Fibroblast of mammary gland (primary cell): Measurements from ENCODE around the gene SDHA.
A peak's percentile ranks its signal among the peaks of the same experiment; 100 is the strongest.
"Not testable (repeated sequence)": the region's sequence is repeated elsewhere in the genome, so short reads cannot be mapped to it uniquely, and the experiment has no call there.

ENCODE experiments used
- DNase-seq: peaks from one replicate; pipeline ENCODE4 v3.0.0-alpha.2; 2010; ENCODE audit warnings: low read depth
- H3K4me3 ChIP-seq: 2 replicates; pipeline ENCODE4 v1.5.1; 2011; ENCODE audit warnings: low read depth, mild to moderate bottlenecking, low read length, moderate library complexity; ENCODE audit not compliant: control insufficient read depth
- TF ChIP-seq, protein P1 (sequence below): conservative IDR thresholded peaks from 2 replicates; pipeline ENCODE4 v1.5.1; 2011; ENCODE audit warnings: low read depth, low read length, inconsistent platforms; ENCODE audit not compliant: control insufficient read depth, insufficient read depth

Gene SDHA

GRCh38 chr5:208449-209114, 9.5 kb upstream of the SDHA start:
- no peak for DNase-seq
- TF ChIP-seq, protein P1, sequence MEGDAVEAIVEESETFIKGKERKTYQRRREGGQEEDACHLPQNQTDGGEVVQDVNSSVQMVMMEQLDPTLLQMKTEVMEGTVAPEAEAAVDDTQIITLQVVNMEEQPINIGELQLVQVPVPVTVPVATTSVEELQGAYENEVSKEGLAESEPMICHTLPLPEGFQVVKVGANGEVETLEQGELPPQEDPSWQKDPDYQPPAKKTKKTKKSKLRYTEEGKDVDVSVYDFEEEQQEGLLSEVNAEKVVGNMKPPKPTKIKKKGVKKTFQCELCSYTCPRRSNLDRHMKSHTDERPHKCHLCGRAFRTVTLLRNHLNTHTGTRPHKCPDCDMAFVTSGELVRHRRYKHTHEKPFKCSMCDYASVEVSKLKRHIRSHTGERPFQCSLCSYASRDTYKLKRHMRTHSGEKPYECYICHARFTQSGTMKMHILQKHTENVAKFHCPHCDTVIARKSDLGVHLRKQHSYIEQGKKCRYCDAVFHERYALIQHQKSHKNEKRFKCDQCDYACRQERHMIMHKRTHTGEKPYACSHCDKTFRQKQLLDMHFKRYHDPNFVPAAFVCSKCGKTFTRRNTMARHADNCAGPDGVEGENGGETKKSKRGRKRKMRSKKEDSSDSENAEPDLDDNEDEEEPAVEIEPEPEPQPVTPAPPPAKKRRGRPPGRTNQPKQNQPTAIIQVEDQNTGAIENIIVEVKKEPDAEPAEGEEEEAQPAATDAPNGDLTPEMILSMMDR, result no peak
- no peak overlapping the region for H3K4me3 ChIP-seq

DNA sequence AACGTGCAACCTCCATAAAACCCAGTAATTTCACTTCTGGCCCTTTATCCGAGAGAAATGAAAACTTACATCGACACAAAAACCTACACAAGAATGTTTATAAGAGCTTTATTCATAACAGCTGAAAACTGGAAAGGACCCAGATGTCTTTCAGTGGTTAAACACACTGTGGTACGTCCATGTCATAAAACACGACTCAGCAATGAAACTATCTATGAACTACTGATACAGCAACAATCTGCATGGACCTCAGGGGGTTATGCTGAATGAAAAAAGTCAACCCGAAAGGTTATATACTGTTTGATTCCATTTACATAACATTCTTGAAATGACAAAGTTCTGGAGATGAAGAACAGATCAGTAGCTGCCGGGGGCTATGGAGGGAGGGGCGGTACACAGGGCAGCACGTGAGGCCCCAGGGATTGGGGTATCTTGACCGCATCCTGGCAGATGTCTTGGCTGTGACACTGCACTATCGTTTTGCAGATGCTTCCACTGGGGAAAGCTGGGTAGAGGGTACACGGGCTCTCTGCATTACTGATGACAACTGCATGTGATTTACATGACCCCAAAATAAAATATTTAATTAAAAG, 4.2 kb upstream of the SDHA start:
- TF ChIP-seq, protein P1, result no peak
- no peak for DNase-seq
- no peak overlapping the region for H3K4me3 ChIP-seq

DNA sequence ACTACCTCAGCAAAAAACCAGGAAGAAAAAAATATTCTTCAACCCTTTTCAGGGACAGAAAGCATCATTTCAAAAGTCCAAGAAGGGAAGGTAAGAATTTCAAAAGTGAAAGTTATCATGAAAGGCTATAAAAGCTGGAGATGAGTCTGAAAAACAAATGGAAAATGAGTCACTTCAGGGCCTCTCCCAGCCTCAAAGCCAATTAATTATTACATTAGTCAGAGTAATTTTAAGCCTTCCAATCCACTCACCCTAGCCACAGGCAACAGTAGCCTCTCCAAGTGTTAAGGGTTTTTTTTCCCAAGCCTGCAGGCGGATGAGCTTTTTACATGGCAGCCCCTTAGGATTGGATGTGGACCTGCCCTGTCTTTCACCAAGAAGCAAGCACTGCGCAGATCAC, 2.9 kb upstream of the SDHA start:
- peak; percentile 59 for DNase-seq
- peak overlapping the region; percentile 13 for H3K4me3 ChIP-seq

DNA sequence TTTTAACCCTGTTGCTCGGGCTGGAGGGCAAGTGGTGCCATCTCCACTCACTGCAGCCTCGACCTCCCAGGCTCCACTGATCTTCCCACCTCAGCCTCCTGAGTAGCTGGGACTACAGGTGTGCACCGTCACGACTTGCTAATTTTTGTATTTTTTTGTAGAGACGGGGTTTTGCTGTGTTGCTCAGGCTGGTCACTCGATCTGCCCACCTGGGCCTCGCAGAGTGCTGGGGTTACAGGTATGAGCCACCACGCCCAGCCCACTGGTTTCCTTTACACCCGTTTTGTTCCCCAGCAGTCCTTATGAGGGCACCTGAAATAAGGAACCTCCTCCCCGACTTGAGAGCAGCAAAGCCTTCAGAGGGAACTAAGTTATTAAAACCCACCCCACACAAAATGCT, 2.0 kb upstream of the SDHA start:
- DNase-seq, H3K4me3 ChIP-seq: not testable (repeated sequence)

- peak overlapping the region; percentile 80 for H3K4me3 ChIP-seq
- DNase-seq, result no peak
- TF ChIP-seq, protein P1, result no peak
These were observed 554 bp downstream of the SDHA start for GRCh38 chr5:218457-219291.

GRCh38 chr5:219460-219863, 1.3 kb downstream of the SDHA start:
- peak overlapping the region; percentile 80 for H3K4me3 ChIP-seq
- peak; percentile 64 for DNase-seq
- TF ChIP-seq, protein P1, result no peak

GRCh38 chr5:219991-220390, 1.9 kb downstream of the SDHA start:
- DNase-seq, result peak; percentile 22
- TF ChIP-seq, protein P1, result no peak

GRCh38 chr5:222951-223715, 5.0 kb downstream of the SDHA start:
- peak; percentile 22 for DNase-seq
- not testable (repeated sequence) for H3K4me3 ChIP-seq

More at GRCh38 chr5:219991-220390, 1.9 kb downstream of the SDHA start:
- peak overlapping the region; percentile 80 for H3K4me3 ChIP-seq
